A549 (cell line): Measurements from ENCODE around the gene MAML2. TPM values are rescaled to one million over a fixed set of nuclear protein-coding genes. Genes with fewer than 3 reads are reported as not detected.

Source experiments
- ATAC-seq, 2 experiments: fragments of 200-7000 bp in 1 of 2; fragments of >200 bp in 1 of 2; cut with Nextera tagmentation in 1 of 2; cut with Tn5 transposase in 1 of 2; 3 replicates each; pipeline versions ENCODE4 v1.8.0 to v1.9.1; 2018 to 2020; ENCODE audit warnings: mild to moderate bottlenecking in 1 of 2, moderate library complexity in 1 of 2
- CTCF ChIA-PET: fragments of 300-600 bp; sonication (Branson Sonifier 250); formaldehyde crosslinking; extraction: SDS; loops from one replicate; lab custom pipeline; 2021; ENCODE audit warnings: antibody characterized with exemption, inconsistent platforms; lab: Yijun Ruan, JAX
- POLR2A ChIA-PET: fragments of 350-600 bp; formaldehyde crosslinking; extraction: SDS; loops from one replicate; lab custom pipeline; 2021; ENCODE audit warnings: antibody characterized with exemption, inconsistent platforms; lab: Yijun Ruan, JAX
- DNase-seq, 2 experiments: peaks; one replicate each; pipeline versions ENCODE4 v3.0.0 to v3.0.0-alpha.2; 2011 to 2016; ENCODE audit warnings: low read depth in 1 of 2, low spot score in 1 of 2
- FAIRE-seq: peaks from 2 replicates; lab custom pipeline; 2011; peaks lifted over from hg19 to GRCh38; lab: Jason Lieb, UNC
- H3K27ac ChIP-seq, 2 experiments: fragments of >200 bp; sonication (Bioruptor Twin); formaldehyde crosslinking; 3 replicates each; pipeline ENCODE4 v1.5.1; 2016 to 2017
- H3K4me1 ChIP-seq: fragments of >200 bp; sonication (Bioruptor Twin); formaldehyde crosslinking; 3 replicates; pipeline ENCODE4 v1.6.1; 2016
- H3K4me2 ChIP-seq: fragments of >200 bp; sonication (Bioruptor Twin); formaldehyde crosslinking; 3 replicates; pipeline ENCODE4 v1.6.1; 2016
- H3K4me3 ChIP-seq: fragments of >200 bp; sonication (Bioruptor Twin); formaldehyde crosslinking; 3 replicates; pipeline ENCODE4 v1.5.1; 2016
- H3K9me3 ChIP-seq: fragments of >200 bp; sonication (Bioruptor Twin); formaldehyde crosslinking; 3 replicates; pipeline ENCODE4 v1.6.1; 2016
- CBX8 ChIP-seq: fragments of 200-600 bp; sonication (generic); IDR thresholded peaks from 2 replicates; pipeline ENCODE4 v1.6.1; 2016
- CEBPB ChIP-seq, 2 experiments: fragments of >200 bp in 1 of 2; sonication (Bioruptor Twin) in 1 of 2; formaldehyde crosslinking in 1 of 2; IDR thresholded peaks; 2 replicates each; pipeline ENCODE4 v1.6.1; 2012 to 2016
- CHD2 ChIP-seq: fragments of 150-350 bp; IDR thresholded peaks from 2 replicates; pipeline ENCODE4 v1.6.1; 2014; ENCODE audit warnings: low read length; ENCODE audit not compliant: partially characterized antibody
- CHD4 ChIP-seq: fragments of 200-600 bp; sonication (generic); IDR thresholded peaks from 2 replicates; pipeline ENCODE4 v1.6.1; 2016; ENCODE audit warnings: antibody characterized with exemption, mild to moderate bottlenecking, borderline replicate concordance
- EHF ChIP-seq: fragments of 250-450 bp; sonication (Bioruptor Pico); IDR thresholded peaks from 2 replicates; pipeline ENCODE4 v1.5.0; 2020; ENCODE audit warnings: mild to moderate bottlenecking
- EHMT2 ChIP-seq: fragments of 200-600 bp; sonication (generic); IDR thresholded peaks from 2 replicates; pipeline ENCODE4 v1.6.1; 2016; ENCODE audit warnings: antibody characterized with exemption, low read depth, mild to moderate bottlenecking, moderate library complexity
- FOSL2 ChIP-seq, 2 experiments: fragments of 450-650 bp in 1 of 2; fragments of >200 bp in 1 of 2; sonication (Bioruptor Twin) in 1 of 2; formaldehyde crosslinking; IDR thresholded peaks; 2 replicates each; pipeline versions ENCODE4 v1.5.0 to v1.6.1; 2016 to 2020; ENCODE audit warnings: mild to moderate bottlenecking in 1 of 2, moderate library complexity in 1 of 2
- HES2 ChIP-seq: fragments of >200 bp; sonication (Bioruptor Twin); formaldehyde crosslinking; IDR thresholded peaks from 2 replicates; pipeline ENCODE4 v1.6.1; 2016
- HEYL ChIP-seq: fragments of 250-450 bp; sonication (Bioruptor Pico); IDR thresholded peaks from 2 replicates; pipeline ENCODE4 v1.8.0; 2021; ENCODE audit warnings: mild to moderate bottlenecking, moderate library complexity
- HOXA7 ChIP-seq: fragments of 250-450 bp; sonication (Bioruptor Pico); IDR thresholded peaks from 2 replicates; pipeline ENCODE4 v1.5.0; 2020; ENCODE audit warnings: mild to moderate bottlenecking, moderate library complexity
- HOXB5 ChIP-seq: fragments of 250-450 bp; sonication (Bioruptor Pico); IDR thresholded peaks from 2 replicates; pipeline ENCODE4 v1.5.0; 2020; ENCODE audit warnings: mild to moderate bottlenecking, moderate library complexity
- MAFK ChIP-seq: fragments of 450-650 bp; IDR thresholded peaks from 2 replicates; pipeline ENCODE4 v1.6.1; 2014; ENCODE audit not compliant: partially characterized antibody
- MAX ChIP-seq: IDR thresholded peaks from 2 replicates; pipeline ENCODE4 v1.6.1; 2012
- MAZ ChIP-seq: fragments of 150-350 bp; IDR thresholded peaks from 2 replicates; pipeline ENCODE4 v1.6.1; 2014; ENCODE audit warnings: antibody characterized with exemption, low read depth, low read length, borderline replicate concordance
- NFE2L2 ChIP-seq: fragments of 150-350 bp; conservative IDR thresholded peaks from 2 replicates; pipeline ENCODE4 v1.6.1; 2014; ENCODE audit warnings: low read length
- NR3C1 ChIP-seq: fragments of >200 bp; sonication (Bioruptor Twin); formaldehyde crosslinking; IDR thresholded peaks from 3 replicates; pipeline ENCODE4 v1.6.1; 2017
- POLR2AphosphoS2 ChIP-seq: conservative IDR thresholded peaks from 2 replicates; pipeline ENCODE4 v1.6.1; 2012; ENCODE audit warnings: low read length, improper control_type of control experiment, inconsistent platforms
- RARB ChIP-seq: fragments of 250-450 bp; sonication (Bioruptor Pico); IDR thresholded peaks from 2 replicates; pipeline ENCODE4 v1.8.0; 2021; ENCODE audit warnings: mild to moderate bottlenecking, moderate library complexity
- RCOR1 ChIP-seq: fragments of 150-350 bp; IDR thresholded peaks from 2 replicates; pipeline ENCODE4 v1.6.1; 2014; ENCODE audit warnings: antibody characterized with exemption, low read length, low read depth
- REST ChIP-seq: fragments of 200-600 bp; sonication (generic); IDR thresholded peaks from 2 replicates; pipeline ENCODE4 v1.6.1; 2016; ENCODE audit warnings: antibody characterized with exemption, mild to moderate bottlenecking, moderate library complexity
- RNF2 ChIP-seq: fragments of 200-600 bp; sonication (generic); IDR thresholded peaks from 2 replicates; pipeline ENCODE4 v1.6.1; 2016; ENCODE audit warnings: low read depth, mild to moderate bottlenecking, antibody characterized with exemption, moderate library complexity, borderline replicate concordance
- USF2 ChIP-seq: fragments of 450-650 bp; IDR thresholded peaks from 2 replicates; pipeline ENCODE4 v1.6.1; 2014; ENCODE audit warnings: antibody characterized with exemption
- ZC3H11A ChIP-seq: fragments of 450-650 bp; IDR thresholded peaks from 2 replicates; pipeline ENCODE4 v1.6.1; 2014; ENCODE audit warnings: antibody characterized with exemption, mild to moderate bottlenecking
- ZNF302 ChIP-seq: fragments of 250-450 bp; sonication (Bioruptor Pico); IDR thresholded peaks from 2 replicates; pipeline ENCODE4 v1.9.0; 2021; ENCODE audit warnings: inconsistent platforms, mild to moderate bottlenecking, moderate library complexity
- ZSCAN20 ChIP-seq: fragments of 250-450 bp; sonication (Bioruptor Pico); IDR thresholded peaks from 2 replicates; pipeline ENCODE4 v1.8.0; 2022; ENCODE audit warnings: mild to moderate bottlenecking, moderate library complexity
- WGBS: methylation state at CpG from one replicate; pipeline ENCODE4 v1.1.6; 2017; ENCODE audit errors: missing lambda C conversion rate; 5-methylcytosine and 5-hydroxymethylcytosine counted together
- polyA plus RNA-seq, 4 experiments: library from polyadenylated mRNA; depleted of rRNA in 3 of 4; stranded (reverse); fragments of >200 nt; fragmentation: RNase III in 1 of 4; extraction: RNeasy Plus Mini Kit Qiagen cat#74134 plus additional on column Dnase treatment in 1 of 4; gene quantifications; 2 replicates in 3 of 4; 3 replicates in 1 of 4; pipeline ENCODE4 v1.2.3, GENCODE V29; 2011 to 2017
- TF ChIP-seq, protein P1 (sequence below): fragments of >200 bp; sonication (Bioruptor Twin); formaldehyde crosslinking; IDR thresholded peaks from 3 replicates; pipeline ENCODE4 v1.6.1; 2016

MAML2 gene
- polyA plus RNA-seq, 2 of the 4 experiments (the other 2 are of a cell fraction), result 1.5 to 2.5 TPM

DNA sequence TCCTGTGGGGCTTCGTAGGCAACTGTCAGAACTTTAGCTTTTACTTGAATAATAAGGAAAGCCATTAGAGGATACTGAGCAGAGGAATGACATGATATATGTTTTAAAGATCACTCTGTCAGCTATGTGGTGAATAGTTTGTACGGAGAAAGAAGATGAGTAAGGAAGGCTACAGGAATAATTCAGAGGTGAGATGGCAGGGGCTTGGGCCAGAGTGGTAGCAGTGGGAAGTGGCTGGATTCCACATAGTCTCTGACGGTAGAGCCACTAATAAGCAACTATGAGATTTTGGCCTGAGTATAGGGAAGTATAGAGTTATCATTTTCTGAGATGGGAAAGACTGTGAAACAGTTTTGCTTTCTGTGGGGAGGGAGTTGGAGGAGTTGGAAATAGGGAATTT, 325.1 kb downstream of the MAML2 start (continued):
- TF ChIP-seq NFE2L2 (no peak), ZSCAN20 (no peak)

- no peak for DNase-seq
- TF ChIP-seq NR3C1 (no peak), CEBPB (IDR thresholded peaks at IDR 0.05) (no peak), HOXB5 (no peak), RARB (no peak), ZC3H11A (no peak), MAFK (no peak), NFE2L2 (no peak), EHMT2 (no peak), CBX8 (no peak), RNF2 (no peak), CHD2 (no peak), FOSL2 (IDR thresholded peaks at IDR 0.05) (no peak), FOSL2 (CRISPR knock-in tag; IDR thresholded peaks at IDR 0.05) (no peak)
- WGBS, result 93% methylated on average over 1 of the region's 1 CpG
- H3K9me3 ChIP-seq, result no peaks in the 10 kb centered on the region
- ATAC-seq, result no peak
- H3K27ac ChIP-seq, result no peak overlapping the region
- ChIA-PET POLR2A (no interaction called here), CTCF (no interaction called here)
- peaks cover 25% of the 10 kb centered on the region for H3K4me1 ChIP-seq
- FAIRE-seq, result no peak
- H3K4me2 ChIP-seq, result no peak overlapping the region
- no peak overlapping the region for H3K4me3 ChIP-seq
Measured at GRCh38 chr11:96016978-96017502, 326.0 kb downstream of the MAML2 start.

DNA sequence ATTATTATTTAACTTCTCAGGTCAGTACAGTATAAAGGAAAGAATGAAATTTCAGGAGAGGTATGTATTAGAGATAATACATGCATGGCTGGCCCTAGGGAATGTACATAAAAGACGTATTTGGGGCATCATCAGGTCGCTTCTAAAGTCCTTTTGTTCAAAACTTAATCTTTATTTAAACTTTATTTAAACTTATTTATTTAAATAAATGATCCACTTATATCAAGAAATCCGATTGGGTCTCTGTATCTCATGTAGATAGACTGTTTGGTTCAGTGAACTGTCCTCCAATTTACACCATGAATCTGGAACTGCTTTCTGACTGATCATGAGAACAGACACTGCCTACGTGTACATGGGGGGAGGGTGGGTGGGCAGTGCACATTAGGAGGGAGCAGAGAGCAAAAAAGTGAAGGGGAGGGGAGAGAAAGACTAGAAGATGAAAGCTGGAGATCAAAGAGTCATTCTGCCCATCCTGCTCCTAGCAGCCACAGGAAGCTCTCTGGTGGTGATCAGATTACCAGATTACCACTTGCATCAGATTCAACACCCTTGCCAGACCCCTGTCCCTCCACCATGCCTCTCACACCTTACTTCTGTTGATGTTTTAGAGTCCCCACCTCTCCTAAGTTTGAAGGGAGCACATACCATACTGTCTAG, 327.0 kb downstream of the MAML2 start:
- TF ChIP-seq EHF (no peak), CHD4 (no peak)
- Histone ChIP-seq H3K4me3 (no peak overlapping the region), H3K4me2 (no peak overlapping the region), H3K9me3 (no peaks in the 10 kb centered on the region), H3K4me1 (peaks cover 31% of the 10 kb centered on the region), H3K27ac (0 out of 6 replicates have a peak overlapping the region, but pooled peaks of 1 of the 2 experiments have one; percentile 39)
- no peak for DNase-seq
- WGBS, result 66% methylated on average over 4 of the region's 4 CpGs
- POLR2A ChIA-PET, result no interaction called here
- CTCF ChIA-PET, result no interaction called here
- no peak for FAIRE-seq
- ATAC-seq, result no peak

DNA sequence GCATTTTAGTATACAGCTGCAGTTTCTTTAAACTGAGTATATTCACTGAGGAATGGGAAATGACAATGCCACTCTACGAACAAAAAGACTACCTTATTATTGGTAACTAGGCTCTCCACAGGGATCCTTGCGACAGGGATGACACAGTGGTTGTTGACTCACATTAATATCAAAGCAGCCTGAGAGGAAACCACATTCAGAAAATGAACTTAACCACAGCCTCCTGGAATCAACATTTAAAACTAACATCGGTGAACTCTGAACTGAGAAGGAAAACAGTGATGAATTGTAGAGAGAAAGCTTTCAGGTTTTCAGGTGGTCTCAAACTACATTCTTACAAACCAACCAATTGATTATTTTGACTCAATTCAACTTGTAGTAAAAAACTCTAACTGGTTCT, 328.8 kb downstream of the MAML2 start:
- peak overlapping the region; percentile 43; the same call in 2 of the 3 replicates for H3K4me2 ChIP-seq
- no peaks in the 10 kb centered on the region for H3K9me3 ChIP-seq
- ATAC-seq (no peak), DNase-seq (peak; percentile 6 to 14), FAIRE-seq (no peak)
- POLR2A ChIA-PET, result no interaction called here
- 30% methylated on average over 3 of the region's 3 CpGs for WGBS
- peak overlapping the region; percentile 34 to 74; a peak in 4 of 6 replicates for H3K27ac ChIP-seq
- peaks cover 31% of the 10 kb centered on the region for H3K4me1 ChIP-seq
- H3K4me3 ChIP-seq, result no peak overlapping the region
- TF ChIP-seq MAZ (no peak), ZNF302 (CRISPR knock-in tag) (no peak), HEYL (CRISPR knock-in tag) (no peak), POLR2AphosphoS2 (no peak), MAX (no peak), HOXA7 (no peak), RCOR1 (no peak), EHMT2 (no peak), FOSL2 (IDR thresholded peaks at IDR 0.05) (no peak), FOSL2 (CRISPR knock-in tag; IDR thresholded peaks at IDR 0.05) (no peak), HOXB5 (no peak), REST (no peak), NFE2L2 (no peak), USF2 (no peak), HES2 (no peak)
- TF ChIP-seq, protein P1, sequence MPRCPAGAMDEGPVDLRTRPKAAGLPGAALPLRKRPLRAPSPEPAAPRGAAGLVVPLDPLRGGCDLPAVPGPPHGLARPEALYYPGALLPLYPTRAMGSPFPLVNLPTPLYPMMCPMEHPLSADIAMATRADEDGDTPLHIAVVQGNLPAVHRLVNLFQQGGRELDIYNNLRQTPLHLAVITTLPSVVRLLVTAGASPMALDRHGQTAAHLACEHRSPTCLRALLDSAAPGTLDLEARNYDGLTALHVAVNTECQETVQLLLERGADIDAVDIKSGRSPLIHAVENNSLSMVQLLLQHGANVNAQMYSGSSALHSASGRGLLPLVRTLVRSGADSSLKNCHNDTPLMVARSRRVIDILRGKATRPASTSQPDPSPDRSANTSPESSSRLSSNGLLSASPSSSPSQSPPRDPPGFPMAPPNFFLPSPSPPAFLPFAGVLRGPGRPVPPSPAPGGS, result no peak
- CTCF ChIA-PET, result interaction anchor here (1.0 to 1.2 kb wide), 2 partner anchors 178 to 184 kb away, joined by 3 read pairs; no protein-coding TSS in a partner anchor
